SU-DHL-6 (cell line): Measurements from ENCODE around the gene COL6A1.

ENCODE experiments used
- CTCF ChIP-seq: fragments of 200-600 bp; sonication (generic); IDR thresholded peaks from one replicate; pipeline ENCODE4 v1.5.1; 2017; ENCODE audit warnings: antibody characterized with exemption, mild to moderate bottlenecking, low read length, moderate library complexity; ENCODE audit not compliant: insufficient read depth, poor library complexity, severe bottlenecking
- EZH2phosphoT487 ChIP-seq: fragments of 200-600 bp; sonication (generic), shearing (Covaris generic); conservative IDR thresholded peaks from 2 replicates; pipeline ENCODE4 v1.6.1; 2018; ENCODE audit warnings: mild to moderate bottlenecking, antibody characterized with exemption, low read length, moderate library complexity, mixed read lengths

- no peak for TF ChIP-seq CTCF
- no peak for TF ChIP-seq EZH2phosphoT487
Measured at GRCh38 chr21:45997205-45997494, 15.6 kb downstream of the COL6A1 start.
